Panc1 (cell line): ENCODE measurements around the gene CACNA1I. TPM values are rescaled to one million over a fixed set of nuclear protein-coding genes. Genes with fewer than 3 reads are reported as not detected.

Experiments used
- ATAC-seq: fragments of 200-7000 bp; cut with Tn5 transposase; 2 replicates; pipeline ENCODE4 v1.9.1; 2020; ENCODE audit warnings: mild to moderate bottlenecking, moderate library complexity
- BruUV-seq: library from RNA; stranded (reverse); fragments of 400-500 nt; replicated peaks from 2 replicates; lab custom pipeline; 2021; lab: Mats Ljungman, UMichigan
- CTCF ChIA-PET: fragments of 300-600 bp; sonication (Branson Sonifier 250); formaldehyde crosslinking; loops from one replicate; lab custom pipeline; 2022; ENCODE audit warnings: antibody characterized with exemption; lab: Charles Lee
- POLR2A ChIA-PET: fragments of 300-600 bp; sonication (Branson Sonifier 250); formaldehyde crosslinking; loops from one replicate; lab custom pipeline; 2022; ENCODE audit warnings: antibody characterized with exemption; lab: Charles Lee
- DNase-seq: peaks from one replicate; pipeline ENCODE4 v3.0.0-alpha.2; 2010; ENCODE audit warnings: low read depth, low spot score
- H3K27ac ChIP-seq: 2 replicates; pipeline ENCODE4 v1.5.1; 2011; ENCODE audit warnings: mild to moderate bottlenecking, low read length, inconsistent platforms
- H3K27me3 ChIP-seq: fragments of 200-500 bp; sonication (Bioruptor generic); 2 replicates; pipeline ENCODE4 v1.6.0; 2014; ENCODE audit warnings: low read length, inconsistent platforms; ENCODE audit not compliant: control insufficient read depth, insufficient read depth
- H3K36me3 ChIP-seq: fragments of 200-500 bp; sonication (Bioruptor generic); 2 replicates; pipeline ENCODE4 v1.5.1; 2014; ENCODE audit warnings: inconsistent platforms, mild to moderate bottlenecking, low read length, moderate library complexity; ENCODE audit not compliant: control insufficient read depth, insufficient read depth
- H3K4me1 ChIP-seq: 2 replicates; pipeline ENCODE4 v1.5.1; 2011; ENCODE audit warnings: inconsistent platforms, mild to moderate bottlenecking, low read length, moderate library complexity; ENCODE audit not compliant: control insufficient read depth, insufficient read depth
- H3K4me3 ChIP-seq, 2 experiments: 2 replicates each; pipeline ENCODE4 v1.5.1; 2011 to 2012; ENCODE audit warnings: low read depth in 2 of 2, low read length in 2 of 2, mild to moderate bottlenecking in 2 of 2, inconsistent platforms in 1 of 2, moderate library complexity in 1 of 2
- H3K9me3 ChIP-seq: fragments of 200-500 bp; sonication (Bioruptor generic); 2 replicates; pipeline ENCODE4 v1.5.1; 2014; ENCODE audit warnings: low read depth, mild to moderate bottlenecking, inconsistent platforms, low read length, moderate library complexity; ENCODE audit not compliant: control insufficient read depth, insufficient read depth
- CTCF ChIP-seq: fragments of 450-650 bp; IDR thresholded peaks from 2 replicates; pipeline ENCODE4 v1.5.1; 2017; ENCODE audit warnings: mild to moderate bottlenecking
- POLR2AphosphoS5 ChIP-seq: IDR thresholded peaks from 2 replicates; pipeline ENCODE4 v1.6.1; 2012; ENCODE audit warnings: mild to moderate bottlenecking, low read depth, low read length, moderate library complexity
- REST ChIP-seq, 2 experiments: IDR thresholded peaks; 2 replicates each; pipeline ENCODE4 v1.6.1; 2011 to 2012; ENCODE audit warnings: low read depth in 2 of 2, control low read depth in 1 of 2, low read length in 1 of 2, mild to moderate bottlenecking in 1 of 2, moderate library complexity in 1 of 2; ENCODE audit not compliant: insufficient read depth in 1 of 2
- SIN3A ChIP-seq: IDR thresholded peaks from 2 replicates; pipeline ENCODE4 v1.6.1; 2012; ENCODE audit warnings: low read depth, mild to moderate bottlenecking, low read length, moderate library complexity, borderline replicate concordance; ENCODE audit not compliant: insufficient read depth
- TCF7L2 ChIP-seq: IDR thresholded peaks from 2 replicates; pipeline ENCODE4 v1.6.1; 2011; ENCODE audit warnings: mild to moderate bottlenecking, low read depth, low read length, inconsistent platforms
- in situ Hi-C: cut with HindIII; loops from 2 replicates; pipeline ENCODE4 v1.10.0; 2016; ENCODE audit warnings: low sequenced_read_pairs, low pct_unique_long_range_greater_than_20kb
- intact Hi-C: fragments of 100-400 bp; cut with micrococcal nuclease; formaldehyde crosslinking; loops from one replicate; pipeline ENCODE4 v1.10.0; 2022; ENCODE audit not compliant: unreplicated experiment
- total RNA-seq: library from RNA; stranded (reverse); gene quantifications from one replicate; pipeline ENCODE4 v1.2.1, GENCODE V29; 2021; ENCODE audit not compliant: unreplicated experiment

CACNA1I gene
- total RNA-seq, 1 experiment from 2014 or later: 0.23 TPM

GRCh38 chr22:39534591-39535356 is 35.8 kb upstream of the CACNA1I start:
- H3K27me3 ChIP-seq: no peaks in the 10 kb centered on the region
- ATAC-seq (peak; percentile 69), DNase-seq (no peak)
- TF ChIP-seq CTCF (peak; percentile 89), TCF7L2 (no peak)
- peaks cover 4% of the 10 kb centered on the region; the same call in 1 of the 2 replicates for H3K36me3 ChIP-seq
- POLR2A ChIA-PET: interaction anchor here (0.6 kb wide), 1 partner anchor 85 kb away, joined by 4 read pairs; no protein-coding TSS in a partner anchor
- no peaks in the 10 kb centered on the region for H3K9me3 ChIP-seq
- H3K27ac ChIP-seq: peak overlapping the region; percentile 48; the same call in 1 of the 2 replicates
- H3K4me1 ChIP-seq: peaks cover 28% of the 10 kb centered on the region
- BruUV-seq: no TSS peak
- in situ Hi-C loops (no loop called here), intact Hi-C loops (loop anchor here (5.0 kb wide), 2 partner anchors 37 to 503 kb away; no protein-coding TSS in a partner anchor)
- CTCF ChIA-PET: interaction anchor here (0.7 to 1.5 kb wide), 3 partner anchors 284 to 502 kb away, joined by 3 to 4 read pairs (median 3); no protein-coding TSS in a partner anchor
- peak overlapping the region in 1 of 2 experiments; percentile 39; a peak in 2 of 4 replicates for H3K4me3 ChIP-seq

- intact Hi-C loops: loop anchor here (5.0 kb wide), 1 partner anchor 502 kb away; no protein-coding TSS in a partner anchor
Measured at GRCh38 chr22:39535357-39535725, 35.2 kb upstream of the CACNA1I start.

More at GRCh38 chr22:39535357-39535725, 35.2 kb upstream of the CACNA1I start:
- CTCF ChIA-PET: interaction anchor here (0.7 to 1.5 kb wide), 2 partner anchors 284 to 489 kb away, joined by 3 to 4 read pairs; no protein-coding TSS in a partner anchor
- no TSS peak for BruUV-seq
- Histone ChIP-seq H3K9me3 (no peaks in the 10 kb centered on the region), H3K27me3 (no peaks in the 10 kb centered on the region), H3K4me1 (peaks cover 23% of the 10 kb centered on the region), H3K4me3 (no peak overlapping the region), H3K36me3 (peaks cover 4% of the 10 kb centered on the region; the same call in 1 of the 2 replicates), H3K27ac (no peak overlapping the region)
- TF ChIP-seq CTCF (no peak), REST (IDR thresholded peaks at IDR 0.05; ENCODE audit: insufficient read depth in 1 of 2, low read depth in 2 of 2, low read length in 1 of 2) (no peak), SIN3A (no peak), TCF7L2 (no peak), POLR2AphosphoS5 (no peak)
- DNase-seq: no peak
- in situ Hi-C loops: no loop called here
- POLR2A ChIA-PET: no interaction called here
- no peak for ATAC-seq
